ENCODE data around the gene BZW2. TPM values are rescaled to one million over a fixed set of nuclear protein-coding genes. Genes with fewer than 3 reads are reported as not detected.
A peak's percentile ranks its signal among the peaks of the same experiment; 100 is the strongest.
"Not testable (repeated sequence)": the region's sequence is repeated elsewhere in the genome, so short reads cannot be mapped to it uniquely, and the experiment has no call there.

The BZW2 gene
- polyA plus RNA-seq, 3 donors, result 19.0 to 45.2 (median 36.4) TPM

DNA sequence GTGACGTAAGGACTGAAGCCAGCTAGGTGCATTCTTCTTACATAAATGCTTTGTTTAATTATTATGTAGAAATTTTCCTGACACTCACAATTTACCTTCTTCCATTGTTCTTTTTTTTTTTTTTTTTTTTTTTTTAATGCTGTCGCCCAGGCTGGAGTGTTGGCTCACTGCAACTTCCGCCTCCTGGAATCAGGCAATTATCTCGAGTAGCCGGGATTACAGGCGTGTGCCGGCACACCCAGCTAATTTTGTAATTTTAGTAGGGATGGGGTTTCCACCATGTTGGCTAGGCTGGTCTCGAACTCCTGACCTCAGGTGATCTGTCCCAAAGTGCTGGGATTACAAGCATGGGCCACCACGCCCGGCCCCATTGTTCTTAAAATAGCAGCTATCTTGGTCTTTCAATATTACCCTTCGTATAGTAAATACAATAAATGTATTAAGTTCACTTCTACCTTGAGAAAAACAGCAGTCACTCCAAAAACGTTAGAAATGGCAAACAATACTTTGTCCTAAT is 32.1 kb downstream of the BZW2 start:
- no peak overlapping the region for H3K4me3 Mint-ChIP-seq
- H3K9me3 Mint-ChIP-seq, result peaks cover 0 to 1% (median 0%) of the 10 kb centered on the region in 7 donors
- Histone ChIP-seq H3K4me3 (replicated peaks in 1 of 3; ENCODE audit: low read depth in 2 of 3, low read length in 3 of 3) (no peak overlapping the region), H3K4me2 (replicated peaks; ENCODE audit: extremely low read depth, low read length, poor library complexity, severe bottlenecking) (no peak overlapping the region), H2AFZ (ENCODE audit: insufficient read depth, low read depth, low read length, poor library complexity, severe bottlenecking) (no peak overlapping the region), H3K4me1 (ENCODE audit: control insufficient read depth in 1 of 2, insufficient read depth in 2 of 2, low read length in 2 of 2) (no peaks in the 10 kb centered on the region), H4K20me1 (ENCODE audit: insufficient read depth, low read length) (no peaks in the 10 kb centered on the region), H3K79me2 (ENCODE audit: insufficient read depth, low read length) (peaks cover 2% of the 10 kb centered on the region), H3K9ac (ENCODE audit: insufficient read depth, low read length, poor library complexity, severe bottlenecking) (no peak overlapping the region), H3K27me3 (ENCODE audit: control insufficient read depth in 2 of 2, insufficient read depth in 2 of 2, low read length in 2 of 2) (no peaks in the 10 kb centered on the region), H3K36me3 (replicated peaks in 1 of 2; ENCODE audit: control insufficient read depth in 1 of 2, insufficient read depth in 2 of 2, low read length in 2 of 2) (peaks cover 41 to 75% of the 10 kb centered on the region in 2 donors), H3K27ac (ENCODE audit: low read depth in 1 of 2, low read length in 2 of 2) (no peak overlapping the region), H3K9me3 (replicated peaks in 1 of 2; ENCODE audit: control insufficient read depth in 1 of 2, insufficient read depth in 1 of 2, low read length in 2 of 2) (no peaks in the 10 kb centered on the region)
- no peak for DNase-seq
- no peak overlapping the region for H3K27ac Mint-ChIP-seq
- H3K27me3 Mint-ChIP-seq (ENCODE audit: low read depth in 3 of 3), result no peaks in the 10 kb centered on the region
- TF ChIP-seq, protein P1, sequence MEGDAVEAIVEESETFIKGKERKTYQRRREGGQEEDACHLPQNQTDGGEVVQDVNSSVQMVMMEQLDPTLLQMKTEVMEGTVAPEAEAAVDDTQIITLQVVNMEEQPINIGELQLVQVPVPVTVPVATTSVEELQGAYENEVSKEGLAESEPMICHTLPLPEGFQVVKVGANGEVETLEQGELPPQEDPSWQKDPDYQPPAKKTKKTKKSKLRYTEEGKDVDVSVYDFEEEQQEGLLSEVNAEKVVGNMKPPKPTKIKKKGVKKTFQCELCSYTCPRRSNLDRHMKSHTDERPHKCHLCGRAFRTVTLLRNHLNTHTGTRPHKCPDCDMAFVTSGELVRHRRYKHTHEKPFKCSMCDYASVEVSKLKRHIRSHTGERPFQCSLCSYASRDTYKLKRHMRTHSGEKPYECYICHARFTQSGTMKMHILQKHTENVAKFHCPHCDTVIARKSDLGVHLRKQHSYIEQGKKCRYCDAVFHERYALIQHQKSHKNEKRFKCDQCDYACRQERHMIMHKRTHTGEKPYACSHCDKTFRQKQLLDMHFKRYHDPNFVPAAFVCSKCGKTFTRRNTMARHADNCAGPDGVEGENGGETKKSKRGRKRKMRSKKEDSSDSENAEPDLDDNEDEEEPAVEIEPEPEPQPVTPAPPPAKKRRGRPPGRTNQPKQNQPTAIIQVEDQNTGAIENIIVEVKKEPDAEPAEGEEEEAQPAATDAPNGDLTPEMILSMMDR (IDR thresholded peaks at IDR 0.05), result no peak
- 100% methylated on average over 5 of the region's 12 CpGs for WGBS (ENCODE audit: insufficient coverage)
- peaks cover 3% of the 10 kb centered on the region for H3K4me1 Mint-ChIP-seq
- peaks cover 59 to 62% of the 10 kb centered on the region in 2 donors for H3K36me3 Mint-ChIP-seq
- intact Hi-C loops (cut with micrococcal nuclease), result no loop called here

DNA sequence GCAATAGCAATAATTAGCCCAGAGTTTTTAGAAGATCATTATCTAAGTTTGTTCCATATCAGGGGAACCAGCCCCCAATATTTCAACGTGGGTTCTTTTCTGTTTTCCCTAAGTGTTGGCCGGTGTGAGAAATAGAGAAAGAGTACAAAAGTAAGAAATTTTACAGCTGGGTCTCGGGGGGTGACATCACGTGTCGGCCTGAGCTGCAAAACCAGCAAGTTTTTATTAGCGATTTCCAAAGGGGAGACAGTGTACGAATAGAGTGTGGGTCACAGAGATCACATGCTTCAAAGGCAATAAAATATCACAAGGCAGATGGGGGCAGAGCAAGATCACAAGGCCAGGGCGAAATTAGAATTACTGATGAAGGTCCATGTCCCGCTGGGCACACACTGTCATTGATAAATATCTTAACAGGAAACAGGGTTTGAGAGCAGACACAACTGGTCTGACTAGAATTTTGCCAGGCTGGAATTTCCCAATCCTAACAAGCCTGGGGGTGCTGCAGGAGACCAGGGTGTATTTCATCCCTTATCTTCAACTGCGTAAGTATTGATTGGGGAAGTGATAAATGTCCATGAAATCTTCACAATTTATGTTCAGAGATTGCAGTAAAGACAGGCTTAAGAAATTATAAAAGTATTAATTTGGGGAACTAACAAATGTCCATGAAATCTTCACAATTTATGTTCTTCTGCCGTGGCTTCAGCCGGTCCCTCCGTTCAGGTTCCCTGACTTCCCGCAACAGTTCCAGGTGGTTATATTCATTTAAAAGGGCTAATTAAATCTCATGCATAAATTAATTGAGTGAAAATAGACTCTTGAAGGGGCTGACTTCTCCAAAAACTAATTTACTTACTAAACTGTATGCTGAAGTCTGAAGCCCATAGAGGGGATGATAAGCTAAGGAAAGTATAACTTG is 32.9 kb downstream of the BZW2 start:
- DNase-seq; H3K9me3 ChIP-seq (replicated peaks in 1 of 2; ENCODE audit: control insufficient read depth in 1 of 2, insufficient read depth in 1 of 2, low read length in 2 of 2); H3K27me3 Mint-ChIP-seq (ENCODE audit: low read depth in 3 of 3); H2AFZ ChIP-seq (ENCODE audit: insufficient read depth, low read depth, low read length, poor library complexity, severe bottlenecking); H3K4me3 ChIP-seq (replicated peaks in 1 of 3; ENCODE audit: low read depth in 2 of 3, low read length in 3 of 3); H3K27ac ChIP-seq (ENCODE audit: low read depth in 1 of 2, low read length in 2 of 2); H3K9me3 Mint-ChIP-seq; H3K4me3 Mint-ChIP-seq; H3K4me1 ChIP-seq (ENCODE audit: control insufficient read depth in 1 of 2, insufficient read depth in 2 of 2, low read length in 2 of 2); H4K20me1 ChIP-seq (ENCODE audit: insufficient read depth, low read length); H3K4me1 Mint-ChIP-seq; H3K9ac ChIP-seq (ENCODE audit: insufficient read depth, low read length, poor library complexity, severe bottlenecking); H3K79me2 ChIP-seq (ENCODE audit: insufficient read depth, low read length); H3K4me2 ChIP-seq (replicated peaks; ENCODE audit: extremely low read depth, low read length, poor library complexity, severe bottlenecking); H3K27me3 ChIP-seq (ENCODE audit: control insufficient read depth in 2 of 2, insufficient read depth in 2 of 2, low read length in 2 of 2); intact Hi-C loops (cut with micrococcal nuclease): not testable (repeated sequence)
- H3K36me3 ChIP-seq (replicated peaks in 1 of 2; ENCODE audit: control insufficient read depth in 1 of 2, insufficient read depth in 2 of 2, low read length in 2 of 2), result peaks cover 42 to 84% of the 10 kb centered on the region in 2 donors
- WGBS (ENCODE audit: insufficient coverage), result 96% methylated on average over 5 of the region's 14 CpGs
- Mint-ChIP-seq H3K27ac (peak overlapping the region in 1 of 7 donors; percentile 80), H3K36me3 (peaks cover 62 to 65% of the 10 kb centered on the region in 2 donors)
